ENCODE measurements around the gene CRK. TPM values are rescaled to one million over a fixed set of nuclear protein-coding genes. Genes with fewer than 3 reads are reported as not detected.

The CRK gene
- total RNA-seq, 2 experiments from 2014 or later, result 17.5 to 18.4 TPM

Other genes with a start within 250 kb of the CRK start
- gene BHLHA9, start 185.8 kb downstream of the CRK start, total RNA-seq, result not detected
- gene TRARG1, start 176.6 kb downstream of the CRK start, total RNA-seq, result under 1 TPM; 0.27 to 0.52 TPM
- gene YWHAE, start 56.0 kb downstream of the CRK start, total RNA-seq, result 100 to 1,000 TPM; 340 to 435 TPM
- gene MYO1C, start 36.5 kb upstream of the CRK start, total RNA-seq, result 10 to 100 TPM; 26.7 to 34.1 TPM
- 10 to 100 TPM; 50.3 to 56.9 TPM for gene INPP5K, start 60.4 kb upstream of the CRK start, total RNA-seq
- 10 to 100 TPM; 44.1 to 52.2 TPM for gene PITPNA, start 106.6 kb upstream of the CRK start, total RNA-seq
- gene SLC43A2, start 172.6 kb upstream of the CRK start, total RNA-seq, result under 1 TPM; 0.40 to 0.52 TPM
- gene SCARF1, start 189.5 kb upstream of the CRK start, total RNA-seq, result 1 to 10 TPM in 1 of 2 experiments, under 1 TPM in 1; 0.87 to 1.0 TPM
- 1 to 10 TPM; 2.6 to 3.9 TPM for gene RILP, start 193.6 kb upstream of the CRK start, total RNA-seq
- 100 to 1,000 TPM; 302 to 316 TPM for gene PRPF8, start 228.6 kb upstream of the CRK start, total RNA-seq

Measured in activated CD4-positive, alpha-beta T cell treated with anti-CD3 and anti-CD28 coated beads, Interleukin-2, amount 10 ng/mL, durations not matched to agents 7 days and 5 days (primary cell).